ENCODE data around the gene ZC3HAV1.
"Not testable (repeated sequence)": the region's sequence is repeated elsewhere in the genome, so short reads cannot be mapped to it uniquely, and the experiment has no call there.

The ZC3HAV1 gene

GRCh38 chr7:139047970-139048369 is 61.5 kb downstream of the ZC3HAV1 start:
- DNase-seq, result no peak

DNA sequence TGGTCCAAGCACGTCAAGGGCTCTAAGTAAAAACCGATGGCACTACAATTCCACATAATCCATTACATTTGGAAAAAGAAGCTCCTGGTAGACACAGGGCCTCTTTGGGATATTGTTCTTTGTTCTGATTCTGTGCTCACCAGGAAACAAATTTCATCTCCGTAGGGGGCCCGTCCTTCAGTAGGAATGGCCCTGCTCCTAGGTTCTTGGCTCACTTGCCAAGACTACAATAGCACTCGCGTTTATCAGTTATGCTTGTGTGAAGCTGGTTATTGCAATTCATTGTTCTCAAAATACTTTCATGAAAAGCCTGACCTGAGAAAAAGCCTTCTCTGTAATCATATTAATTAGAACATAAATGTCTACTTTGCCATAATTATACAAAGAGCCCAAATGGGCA is 63.4 kb downstream of the ZC3HAV1 start:
- no peak for DNase-seq

DNA sequence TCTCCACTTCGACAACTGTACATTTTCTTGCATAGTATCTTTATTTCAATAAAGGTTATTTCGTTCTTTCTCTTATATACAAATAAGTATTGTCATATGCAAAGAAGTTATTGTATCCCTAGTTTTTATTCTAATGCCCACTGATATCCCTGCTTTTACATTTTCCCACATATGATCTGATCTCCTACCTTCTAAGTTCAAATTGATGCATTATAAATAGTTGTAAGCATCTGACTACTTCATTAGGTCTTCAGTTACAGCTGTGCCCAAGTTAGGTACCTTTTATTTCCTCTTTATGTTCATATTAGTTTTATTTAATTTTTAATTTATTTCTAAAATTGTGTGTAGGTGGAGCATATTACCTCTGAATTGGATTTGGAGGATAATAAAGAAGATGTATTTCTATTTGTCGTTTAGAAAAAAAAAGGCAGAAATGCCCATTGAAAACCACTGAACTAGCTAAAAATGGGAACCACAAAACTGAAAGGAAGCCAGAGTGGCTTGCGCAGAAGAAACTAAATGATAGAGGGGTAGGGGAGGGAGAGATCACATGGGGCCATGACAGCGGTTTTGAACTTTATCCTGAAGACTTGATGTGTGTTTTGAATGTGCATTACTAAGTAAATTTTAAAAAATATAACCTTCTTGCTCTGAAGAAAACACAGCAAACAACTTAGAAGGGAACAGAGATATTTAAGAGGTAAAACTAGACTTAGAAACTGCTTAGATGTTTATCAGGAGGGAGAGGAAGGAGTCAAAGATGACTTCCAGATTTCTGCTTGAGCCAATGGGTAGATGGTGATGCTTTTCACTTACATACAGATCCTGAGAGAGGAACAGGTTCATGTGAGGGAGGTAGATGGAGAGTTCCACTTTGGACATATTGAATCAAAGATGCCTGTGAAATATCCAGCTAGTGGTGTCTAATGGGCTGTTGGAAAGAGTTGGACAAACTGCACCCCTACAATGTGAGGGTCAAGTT is 64.4 kb downstream of the ZC3HAV1 start:
- DNase-seq, result no peak

DNA sequence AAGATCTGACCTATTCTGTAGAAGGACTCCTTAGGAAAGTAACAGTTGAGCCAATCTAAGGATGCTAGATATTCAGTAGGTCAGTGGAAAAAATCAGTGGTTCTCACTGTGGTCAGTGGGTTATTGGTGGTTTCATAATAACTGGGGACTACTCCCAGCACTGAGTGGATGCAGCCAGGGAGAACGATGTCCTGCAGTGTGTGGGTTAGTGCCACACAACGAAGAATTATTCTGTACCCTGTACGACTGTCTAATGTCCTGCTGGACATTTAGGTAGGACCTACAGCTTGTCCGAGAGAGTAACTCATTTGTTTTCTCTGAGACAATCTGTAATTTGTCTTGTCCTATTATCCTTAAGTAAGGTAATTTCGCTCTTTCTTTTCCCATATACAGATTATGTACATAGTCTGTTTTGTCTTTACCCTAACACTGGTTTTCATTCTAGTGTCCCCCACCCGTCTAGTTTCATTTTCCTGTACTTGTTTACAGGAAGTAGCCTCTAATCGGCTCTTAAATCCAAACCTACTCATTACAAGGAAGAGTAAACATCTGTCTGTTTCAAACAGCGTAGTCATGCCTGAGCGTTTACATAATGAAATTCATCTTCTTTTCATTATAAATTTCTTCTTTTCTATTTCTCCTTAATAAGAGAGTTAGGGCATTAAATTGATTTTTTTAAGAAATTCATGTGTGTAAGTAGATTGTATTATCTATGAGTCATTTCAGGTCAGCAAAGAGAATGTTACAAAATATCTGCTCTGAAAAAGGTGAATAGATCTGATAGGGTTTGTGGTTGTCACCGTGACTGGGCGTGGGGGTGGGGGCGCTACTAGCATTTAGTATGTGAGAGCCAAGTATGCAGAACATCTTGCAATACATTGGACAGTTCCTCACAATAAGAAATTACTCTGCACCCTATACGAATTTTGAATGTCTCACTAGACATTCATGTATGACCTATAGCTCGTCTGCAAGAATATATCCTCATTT is 65.4 kb downstream of the ZC3HAV1 start:
- DNase-seq, result peak; percentile 29

GRCh38 chr7:139041378-139042085 is 68.0 kb downstream of the ZC3HAV1 start:
- DNase-seq, result no peak

- no peak for DNase-seq
Observed at GRCh38 chr7:139038691-139039090, 70.8 kb downstream of the ZC3HAV1 start.

DNA sequence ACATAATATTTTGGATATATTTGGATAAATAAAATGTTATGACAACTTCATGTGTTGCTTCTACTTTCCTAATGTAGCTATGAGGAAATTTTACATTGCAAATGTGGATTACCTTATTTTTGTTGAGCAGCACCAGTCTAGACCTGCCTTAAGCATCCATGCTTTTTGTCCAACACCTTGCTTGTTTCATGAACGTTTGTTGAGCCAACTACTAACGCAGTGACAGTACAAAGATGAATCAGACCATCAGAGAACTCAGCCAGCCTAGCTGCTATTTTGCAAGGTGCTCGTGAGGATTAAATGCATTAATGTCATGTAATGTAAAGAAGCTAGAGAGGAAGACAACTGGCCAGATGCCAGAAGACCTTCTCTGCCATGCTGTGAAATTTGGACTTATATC is 72.6 kb downstream of the ZC3HAV1 start:
- no peak for DNase-seq

GRCh38 chr7:139035586-139036353 is 73.8 kb downstream of the ZC3HAV1 start, which contains the start of gene ZC3HAV1L:
Gene ZC3HAV1L, minus strand, starts transcription at chr7:139036042. Its CDS starts 25 bp downstream, at chr7:139036017.
- DNase-seq, result peak; percentile 74

- DNase-seq, result no peak
Observed at GRCh38 chr7:139034855-139035585, 74.5 kb downstream of the ZC3HAV1 start.

- no peak for DNase-seq
Observed at GRCh38 chr7:139034336-139034735, 75.2 kb downstream of the ZC3HAV1 start.

DNA sequence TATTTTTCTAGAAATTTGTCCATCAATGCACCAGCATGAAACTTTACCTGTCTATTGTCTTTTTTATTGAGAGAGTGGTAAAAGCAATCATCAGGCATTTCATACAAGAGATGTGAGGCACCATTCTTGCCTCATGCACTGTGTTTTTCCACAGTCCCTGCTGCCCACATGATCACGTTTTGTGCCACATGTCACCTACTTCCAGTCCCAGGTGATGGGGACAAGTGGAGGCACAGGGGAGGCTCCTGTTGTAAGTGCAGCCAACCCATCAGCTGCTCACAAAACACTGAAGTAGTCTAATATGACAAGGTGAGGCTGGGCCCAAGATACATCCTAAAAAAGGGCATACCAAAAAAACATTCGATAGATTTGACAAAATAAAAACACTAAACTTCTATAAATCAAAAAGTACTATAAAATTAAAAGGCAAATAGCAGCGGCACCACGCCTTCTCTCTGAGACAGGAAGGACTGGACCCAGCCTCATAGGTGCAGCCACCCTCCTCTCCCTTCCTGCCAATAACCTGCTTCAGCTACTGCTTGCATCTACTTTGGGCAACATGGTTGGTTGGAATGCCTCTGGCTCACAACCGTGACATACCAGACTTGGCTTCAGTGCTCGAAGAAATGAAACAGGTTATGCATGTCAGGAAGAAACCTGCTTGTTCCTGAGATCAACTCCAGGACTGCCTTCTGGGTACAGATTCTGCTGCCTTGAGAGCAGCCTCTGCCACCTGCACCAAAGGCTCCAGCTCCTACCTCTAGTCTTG is 76.0 kb downstream of the ZC3HAV1 start:
- no peak for DNase-seq

DNA sequence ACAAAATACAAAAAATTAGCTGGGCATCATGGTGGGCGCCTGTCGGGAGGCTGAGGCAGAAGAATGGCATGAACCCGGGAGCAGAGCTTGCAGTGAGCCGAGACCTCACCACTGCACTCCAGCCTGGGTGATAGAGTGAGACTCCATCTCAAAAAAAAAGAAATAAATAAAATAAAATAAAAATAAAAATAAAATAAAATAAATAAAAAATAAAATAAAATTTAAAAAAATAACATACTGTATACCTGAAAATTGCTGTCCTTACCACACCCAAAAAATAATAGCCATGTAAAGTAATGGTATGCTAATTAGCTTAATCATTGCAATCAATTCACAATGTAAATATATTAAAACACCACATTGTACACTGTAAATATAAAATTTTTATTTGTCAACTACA is 77.0 kb downstream of the ZC3HAV1 start:
- no peak for DNase-seq

DNA sequence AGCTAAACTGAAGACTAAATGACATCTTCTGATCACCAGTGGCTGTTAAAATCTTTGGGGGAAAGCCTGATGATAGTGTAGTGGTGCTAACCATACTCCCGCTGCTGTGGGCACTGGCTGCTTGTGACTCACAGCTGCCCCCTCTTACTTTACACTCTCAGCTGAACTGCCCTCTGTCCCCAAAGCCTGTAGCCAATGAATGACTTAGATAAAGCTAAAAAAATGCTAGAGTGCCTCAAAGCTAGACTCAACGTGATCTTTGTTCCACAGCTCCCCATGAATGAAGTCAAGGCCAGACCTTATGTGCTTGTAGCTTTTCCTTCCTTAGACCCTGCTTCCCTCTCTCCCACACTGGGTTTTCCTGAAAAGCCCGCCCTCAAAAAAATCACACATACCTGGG is 80.2 kb downstream of the ZC3HAV1 start:
- no peak for DNase-seq

- DNase-seq, result no peak
Observed at GRCh38 chr7:139026551-139026950, 83.0 kb downstream of the ZC3HAV1 start.

DNA sequence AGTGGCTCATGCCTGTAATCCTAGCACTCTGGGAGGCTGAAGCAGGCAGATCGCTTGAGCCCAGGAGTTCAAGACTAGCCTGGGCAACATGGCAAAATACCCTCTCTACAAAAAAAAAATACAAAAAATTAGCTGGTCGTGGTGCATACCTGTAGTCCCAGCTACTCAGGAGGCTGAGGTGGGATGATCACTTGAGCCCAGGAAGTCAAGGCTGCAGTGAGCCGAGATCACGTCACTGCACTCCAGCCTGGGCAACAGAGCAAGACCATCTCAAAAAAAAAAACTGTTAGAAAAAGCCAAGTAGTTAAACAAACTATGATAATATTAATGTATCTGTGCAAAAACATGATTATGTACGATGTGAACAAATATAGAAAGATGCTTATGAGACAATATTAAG is 83.7 kb downstream of the ZC3HAV1 start:
- DNase-seq, result not testable (repeated sequence)

- DNase-seq, result no peak
Observed at GRCh38 chr7:139023076-139023475, 86.4 kb downstream of the ZC3HAV1 start.

DNA sequence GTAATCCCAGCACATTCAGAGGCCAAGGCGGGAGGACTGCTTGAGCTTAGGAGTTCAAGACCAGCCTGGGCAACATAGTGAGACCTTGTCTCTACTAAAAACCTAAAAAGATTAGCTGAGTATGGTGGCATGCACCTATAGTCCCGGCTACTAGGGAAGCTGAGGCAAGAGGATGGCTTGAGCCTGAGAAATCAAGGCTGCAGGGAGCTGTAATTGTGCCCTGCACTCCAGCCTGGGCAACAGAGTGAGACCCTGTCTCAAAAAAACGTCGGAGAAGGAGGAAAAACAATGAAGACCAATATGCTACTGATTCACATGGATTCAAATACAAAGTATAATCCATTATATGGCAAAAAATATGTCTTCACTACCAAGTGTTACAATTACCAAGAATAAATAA is 87.2 kb downstream of the ZC3HAV1 start:
- DNase-seq, result no peak

DNA sequence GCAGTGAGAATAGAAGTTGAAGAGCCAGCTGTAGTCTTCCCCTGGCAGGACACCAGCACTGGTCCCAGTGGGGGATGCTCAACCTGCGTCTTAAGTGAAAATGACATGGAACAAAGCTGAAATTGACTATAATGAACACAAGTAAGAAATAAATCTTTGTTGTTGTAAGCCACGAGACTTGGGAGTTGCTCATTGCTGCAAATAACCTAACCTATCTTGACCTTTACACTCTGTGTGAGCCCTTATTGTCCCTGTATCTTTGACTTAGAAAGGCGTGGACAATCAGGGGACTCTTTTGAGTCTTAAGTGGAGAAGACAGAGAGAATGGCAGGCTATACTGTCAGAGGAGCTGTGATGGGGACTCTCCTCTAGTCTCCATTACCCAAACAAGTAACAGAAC is 90.6 kb downstream of the ZC3HAV1 start:
- no peak for DNase-seq

DNA sequence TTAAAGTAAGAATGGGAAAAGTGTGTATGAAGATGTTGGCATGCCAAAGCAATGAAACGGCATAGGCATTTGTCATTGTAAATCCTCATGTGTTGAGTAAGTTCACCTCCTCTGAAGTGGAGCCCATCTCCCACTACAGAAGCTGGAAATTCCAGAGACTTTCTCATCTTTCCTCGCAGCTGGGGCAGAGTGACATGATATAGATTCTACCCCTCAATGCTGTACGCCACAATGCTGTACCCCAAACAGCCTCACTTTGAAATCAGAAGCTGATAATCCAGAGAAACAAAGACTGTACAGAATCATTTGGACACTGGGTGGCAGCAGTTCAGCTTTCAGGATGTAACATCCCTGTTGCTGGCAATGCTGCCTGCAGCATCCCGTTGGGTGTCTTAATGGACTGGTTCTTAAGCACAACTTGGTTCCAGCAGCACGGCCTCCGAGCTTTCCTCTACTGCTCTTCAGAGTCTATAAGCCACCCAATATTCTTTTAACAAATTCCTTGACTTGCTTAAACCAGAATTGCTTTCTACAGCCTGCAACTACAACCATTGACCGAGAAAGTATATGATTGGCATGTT is 92.5 kb downstream of the ZC3HAV1 start:
- peak; percentile 52 for DNase-seq

DNA sequence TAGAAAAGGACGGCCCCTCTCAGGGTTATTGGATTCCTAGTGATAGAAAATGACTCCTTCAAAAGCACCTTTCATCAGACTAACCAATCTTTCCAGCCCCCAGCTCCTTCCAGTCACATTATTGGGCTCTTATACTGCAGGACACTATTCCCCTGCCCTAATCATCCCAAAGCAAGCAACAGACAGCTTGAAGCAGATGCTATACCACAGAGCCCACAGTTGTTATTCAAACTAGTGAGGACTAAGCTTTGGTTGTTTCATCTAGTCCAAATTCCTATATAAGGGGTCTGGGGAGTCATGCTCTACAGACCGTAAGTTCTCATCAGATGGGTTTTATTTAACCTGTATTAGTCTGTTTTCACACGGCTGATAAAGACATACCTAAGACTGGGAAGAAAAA is 98.1 kb downstream of the ZC3HAV1 start:
- DNase-seq, result no peak
